ENCODE measurements around the gene SYCN.

DNA sequence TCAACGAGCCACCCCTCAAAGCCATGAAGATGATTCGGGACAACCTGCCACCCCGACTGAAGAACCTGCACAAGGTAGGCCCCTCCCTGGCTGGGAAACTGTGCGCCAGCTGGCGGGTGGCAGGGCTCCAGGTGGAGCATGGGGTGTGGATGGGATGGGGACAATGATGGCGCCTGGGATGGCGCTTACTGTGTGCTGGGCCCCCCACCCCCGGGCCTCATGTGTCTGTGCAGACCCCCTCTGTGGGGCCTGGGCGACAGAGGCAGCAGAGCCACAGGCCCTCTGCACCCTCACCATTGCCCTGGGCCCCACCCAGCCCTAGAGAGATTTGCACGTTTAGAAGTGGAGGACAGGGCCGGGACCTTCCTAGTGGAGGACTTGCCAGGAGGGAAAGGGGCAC lies 26.3 kb downstream of the SYCN start:
- TF ChIP-seq, protein P1, sequence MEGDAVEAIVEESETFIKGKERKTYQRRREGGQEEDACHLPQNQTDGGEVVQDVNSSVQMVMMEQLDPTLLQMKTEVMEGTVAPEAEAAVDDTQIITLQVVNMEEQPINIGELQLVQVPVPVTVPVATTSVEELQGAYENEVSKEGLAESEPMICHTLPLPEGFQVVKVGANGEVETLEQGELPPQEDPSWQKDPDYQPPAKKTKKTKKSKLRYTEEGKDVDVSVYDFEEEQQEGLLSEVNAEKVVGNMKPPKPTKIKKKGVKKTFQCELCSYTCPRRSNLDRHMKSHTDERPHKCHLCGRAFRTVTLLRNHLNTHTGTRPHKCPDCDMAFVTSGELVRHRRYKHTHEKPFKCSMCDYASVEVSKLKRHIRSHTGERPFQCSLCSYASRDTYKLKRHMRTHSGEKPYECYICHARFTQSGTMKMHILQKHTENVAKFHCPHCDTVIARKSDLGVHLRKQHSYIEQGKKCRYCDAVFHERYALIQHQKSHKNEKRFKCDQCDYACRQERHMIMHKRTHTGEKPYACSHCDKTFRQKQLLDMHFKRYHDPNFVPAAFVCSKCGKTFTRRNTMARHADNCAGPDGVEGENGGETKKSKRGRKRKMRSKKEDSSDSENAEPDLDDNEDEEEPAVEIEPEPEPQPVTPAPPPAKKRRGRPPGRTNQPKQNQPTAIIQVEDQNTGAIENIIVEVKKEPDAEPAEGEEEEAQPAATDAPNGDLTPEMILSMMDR (IDR thresholded peaks at IDR 0.05) = no peak
- TF ChIP-seq POLR2A (IDR thresholded peaks at IDR 0.05) = no peak
